ENCODE measurements around the gene DCTD. TPM values are rescaled to one million over a fixed set of nuclear protein-coding genes. Genes with fewer than 3 reads are reported as not detected.

The DCTD gene
- total and polyA plus RNA-seq, 10 donors, result 40.4 to 97.2 (median 72.7) TPM

DNA sequence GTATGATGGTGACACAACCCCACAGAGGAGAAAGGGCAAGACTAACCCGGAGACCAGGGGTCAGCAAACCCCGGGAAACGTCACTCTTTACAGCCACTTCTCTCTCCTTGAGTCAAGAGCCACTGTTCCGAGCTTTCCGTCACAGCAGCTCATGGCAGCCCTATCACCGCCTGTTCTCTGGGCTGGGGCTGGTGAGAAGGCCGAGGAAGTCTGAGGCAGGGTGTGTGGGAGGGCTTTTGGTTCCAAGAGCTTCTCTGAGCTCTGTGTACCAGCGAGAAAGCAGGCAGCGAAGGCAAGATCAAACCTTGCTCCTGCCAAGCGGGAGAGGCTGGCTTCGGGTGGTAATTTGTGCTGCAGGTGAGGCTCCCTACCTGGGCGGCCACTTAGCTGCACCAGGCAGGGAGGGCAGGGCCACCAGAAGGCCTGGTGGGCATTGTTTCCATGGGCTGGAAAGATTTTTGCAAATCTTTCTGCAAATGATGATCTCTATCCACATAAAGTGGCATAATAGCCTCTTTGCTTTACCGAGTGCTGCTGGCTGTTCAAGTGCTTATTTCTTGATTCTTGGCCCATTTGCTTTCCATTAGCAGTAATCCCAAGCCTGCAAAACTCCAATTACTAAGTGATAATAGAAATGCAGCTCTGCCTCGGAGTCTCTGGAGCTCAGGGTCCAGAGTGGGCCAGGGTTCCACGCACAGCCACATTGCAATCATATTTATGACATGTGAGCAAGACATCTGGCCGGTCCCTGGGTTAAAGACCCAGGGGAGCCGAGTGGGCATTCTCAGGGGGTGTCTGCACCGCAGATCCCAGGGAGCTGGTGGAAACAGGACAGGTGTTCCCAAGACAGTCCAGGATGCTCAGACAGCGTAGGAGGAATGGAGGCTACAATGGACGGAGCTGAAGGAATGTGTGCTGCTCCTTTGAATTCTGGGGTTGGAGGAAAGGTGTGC lies 41.5 kb downstream of the DCTD start:
- peak in 1 of 3 donors; percentile 20 for TF ChIP-seq POLR2AphosphoS5 (IDR thresholded peaks at IDR 0.05)
- TF ChIP-seq, protein P1, sequence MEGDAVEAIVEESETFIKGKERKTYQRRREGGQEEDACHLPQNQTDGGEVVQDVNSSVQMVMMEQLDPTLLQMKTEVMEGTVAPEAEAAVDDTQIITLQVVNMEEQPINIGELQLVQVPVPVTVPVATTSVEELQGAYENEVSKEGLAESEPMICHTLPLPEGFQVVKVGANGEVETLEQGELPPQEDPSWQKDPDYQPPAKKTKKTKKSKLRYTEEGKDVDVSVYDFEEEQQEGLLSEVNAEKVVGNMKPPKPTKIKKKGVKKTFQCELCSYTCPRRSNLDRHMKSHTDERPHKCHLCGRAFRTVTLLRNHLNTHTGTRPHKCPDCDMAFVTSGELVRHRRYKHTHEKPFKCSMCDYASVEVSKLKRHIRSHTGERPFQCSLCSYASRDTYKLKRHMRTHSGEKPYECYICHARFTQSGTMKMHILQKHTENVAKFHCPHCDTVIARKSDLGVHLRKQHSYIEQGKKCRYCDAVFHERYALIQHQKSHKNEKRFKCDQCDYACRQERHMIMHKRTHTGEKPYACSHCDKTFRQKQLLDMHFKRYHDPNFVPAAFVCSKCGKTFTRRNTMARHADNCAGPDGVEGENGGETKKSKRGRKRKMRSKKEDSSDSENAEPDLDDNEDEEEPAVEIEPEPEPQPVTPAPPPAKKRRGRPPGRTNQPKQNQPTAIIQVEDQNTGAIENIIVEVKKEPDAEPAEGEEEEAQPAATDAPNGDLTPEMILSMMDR (IDR thresholded peaks at IDR 0.05 in 8 of 11, conservative IDR thresholded peaks at IDR 0.05 in 3 of 11), result no peak
- H3K4me3 ChIP-seq, result no peak overlapping the region
- peak overlapping the region in 1 of 8 donors; percentile 17 for H3K27ac ChIP-seq
- no peaks in the 10 kb centered on the region for H3K9me3 ChIP-seq
- peaks cover 0 to 32% (median 0%) of the 10 kb centered on the region in 7 donors for H3K27me3 ChIP-seq (replicated peaks in 1 of 7)
- intact Hi-C loops (cut with DNase I; ENCODE audit: low total_unique reads), result no loop called here
- peaks cover 0 to 30% (median 18%) of the 10 kb centered on the region in 6 donors for H3K4me1 ChIP-seq
- peaks cover 0 to 46% (median 0%) of the 10 kb centered on the region in 6 donors for H3K36me3 ChIP-seq
- WGBS, 5 donors, result 76 to 89% (median 83%) methylated on average over 20 of the region's 20 CpGs
- peak; percentile 61 for DNase-seq

DNA sequence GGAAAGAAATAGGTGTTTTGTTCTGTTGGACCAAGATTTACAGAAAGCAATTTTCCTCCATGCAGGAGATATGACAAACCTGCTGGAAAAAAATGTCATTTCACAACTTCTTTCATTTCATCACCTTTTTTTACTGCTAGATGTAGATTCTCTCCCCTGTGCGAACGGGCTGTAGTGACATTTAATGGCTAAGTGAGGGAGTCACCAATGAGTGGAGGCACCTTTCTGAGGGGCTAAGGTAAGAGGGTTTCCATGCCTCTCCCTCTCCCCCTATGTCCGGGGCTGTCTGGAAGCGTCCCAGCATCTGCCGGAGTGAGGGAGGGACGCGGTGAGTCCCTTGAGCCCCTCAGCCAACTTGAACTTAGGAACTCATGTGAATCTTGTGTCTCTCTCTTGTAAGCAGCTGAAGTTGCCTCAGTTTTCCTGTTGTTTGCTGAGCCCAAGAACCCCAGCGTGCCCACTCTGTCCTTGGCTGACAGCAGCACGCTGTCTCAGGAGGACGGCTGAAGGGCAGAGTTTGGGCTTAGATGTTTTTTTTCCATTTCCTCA lies 42.3 kb downstream of the DCTD start:
- WGBS, 5 donors, result 62 to 79% (median 76%) methylated on average over 10 of the region's 10 CpGs
- TF ChIP-seq, protein P1 (IDR thresholded peaks at IDR 0.05 in 8 of 11, conservative IDR thresholded peaks at IDR 0.05 in 3 of 11), result no peak
- TF ChIP-seq POLR2AphosphoS5 (IDR thresholded peaks at IDR 0.05) (no peak), POLR2A (IDR thresholded peaks at IDR 0.05) (no peak)
- peak; percentile 47 for DNase-seq
- H3K4me1 ChIP-seq, result peaks cover 0 to 34% (median 18%) of the 10 kb centered on the region in 6 donors
- no peak overlapping the region for H3K4me3 ChIP-seq
- intact Hi-C loops (cut with DNase I; ENCODE audit: low total_unique reads), result no loop called here
- no peaks in the 10 kb centered on the region for H3K9me3 ChIP-seq
- peaks cover 0 to 30% (median 0%) of the 10 kb centered on the region in 7 donors for H3K27me3 ChIP-seq (replicated peaks in 1 of 7)
- H3K36me3 ChIP-seq, result peaks cover 0 to 43% (median 0%) of the 10 kb centered on the region in 6 donors
- H3K27ac ChIP-seq, result no peak overlapping the region

DNA sequence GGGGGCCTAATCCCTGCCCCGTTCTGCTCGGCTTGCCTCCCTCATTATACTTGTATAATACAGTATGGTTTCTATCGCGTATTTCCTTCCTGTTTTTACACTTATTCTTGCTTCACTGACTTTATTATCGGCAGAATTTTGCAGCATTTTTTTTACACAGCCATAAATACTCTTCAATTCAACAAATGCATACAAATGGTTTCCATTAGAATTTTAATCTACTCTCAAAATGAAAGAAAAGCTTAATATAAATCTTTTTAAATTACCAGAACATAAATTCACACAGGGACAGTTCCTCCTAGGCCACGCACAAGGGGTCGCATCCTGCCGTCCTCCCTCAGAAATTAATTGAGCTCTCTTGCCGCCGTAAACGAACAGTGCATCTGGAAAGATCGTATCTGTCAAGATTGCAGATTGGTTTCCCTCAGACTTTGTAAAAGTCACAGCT lies 42.9 kb downstream of the DCTD start:
- H3K36me3 ChIP-seq, result peaks cover 0 to 46% (median 0%) of the 10 kb centered on the region in 6 donors

More for the DNA sequence above, 42.9 kb downstream of the DCTD start:
- Histone ChIP-seq H3K27me3 (replicated peaks in 1 of 7) (peaks cover 0 to 25% (median 0%) of the 10 kb centered on the region in 7 donors), H3K4me3 (no peak overlapping the region), H3K9me3 (no peaks in the 10 kb centered on the region), H3K27ac (no peak overlapping the region), H3K4me1 (peaks cover 0 to 38% (median 18%) of the 10 kb centered on the region in 6 donors)
- no peak for TF ChIP-seq POLR2A (IDR thresholded peaks at IDR 0.05)
- TF ChIP-seq, protein P1 (IDR thresholded peaks at IDR 0.05 in 8 of 11, conservative IDR thresholded peaks at IDR 0.05 in 3 of 11), result no peak
- no peak for TF ChIP-seq POLR2AphosphoS5 (IDR thresholded peaks at IDR 0.05)
- intact Hi-C loops (cut with DNase I; ENCODE audit: low total_unique reads), result no loop called here
- 31 to 64% (median 41%) methylated on average over 12 of the region's 12 CpGs for WGBS, 5 donors
- no peak for DNase-seq
